Thyroid gland (tissue), 4 donors: ENCODE results near the gene PAM.
A peak's percentile ranks its signal among the peaks of the same experiment; 100 is the strongest.

Experiments used
- POLR2A ChIP-seq, 2 donors: fragments of 450-650 bp; IDR thresholded peaks; one replicate each; pipeline ENCODE4 v1.6.1; 2017; ENCODE audit warnings: antibody characterized with exemption in 2 of 2, mild to moderate bottlenecking in 2 of 2, moderate library complexity in 1 of 2
- TF ChIP-seq, protein P1 (sequence below), 6 experiments: fragments of 200-600 bp in 3 of 6; fragments of 450-650 bp in 3 of 6; sonication (generic) in 3 of 6; IDR thresholded peaks; one replicate each; pipeline ENCODE4 v1.5.1; 2016 to 2019; ENCODE audit warnings: antibody characterized with exemption in 6 of 6, mild to moderate bottlenecking in 2 of 6, inconsistent platforms in 1 of 6, moderate library complexity in 1 of 6

- TF ChIP-seq, protein P1, sequence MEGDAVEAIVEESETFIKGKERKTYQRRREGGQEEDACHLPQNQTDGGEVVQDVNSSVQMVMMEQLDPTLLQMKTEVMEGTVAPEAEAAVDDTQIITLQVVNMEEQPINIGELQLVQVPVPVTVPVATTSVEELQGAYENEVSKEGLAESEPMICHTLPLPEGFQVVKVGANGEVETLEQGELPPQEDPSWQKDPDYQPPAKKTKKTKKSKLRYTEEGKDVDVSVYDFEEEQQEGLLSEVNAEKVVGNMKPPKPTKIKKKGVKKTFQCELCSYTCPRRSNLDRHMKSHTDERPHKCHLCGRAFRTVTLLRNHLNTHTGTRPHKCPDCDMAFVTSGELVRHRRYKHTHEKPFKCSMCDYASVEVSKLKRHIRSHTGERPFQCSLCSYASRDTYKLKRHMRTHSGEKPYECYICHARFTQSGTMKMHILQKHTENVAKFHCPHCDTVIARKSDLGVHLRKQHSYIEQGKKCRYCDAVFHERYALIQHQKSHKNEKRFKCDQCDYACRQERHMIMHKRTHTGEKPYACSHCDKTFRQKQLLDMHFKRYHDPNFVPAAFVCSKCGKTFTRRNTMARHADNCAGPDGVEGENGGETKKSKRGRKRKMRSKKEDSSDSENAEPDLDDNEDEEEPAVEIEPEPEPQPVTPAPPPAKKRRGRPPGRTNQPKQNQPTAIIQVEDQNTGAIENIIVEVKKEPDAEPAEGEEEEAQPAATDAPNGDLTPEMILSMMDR (IDR thresholded peaks at IDR 0.05), result peak in 1 of 6 experiments; percentile 13
- no peak for TF ChIP-seq POLR2A (IDR thresholded peaks at IDR 0.05)
These were observed 276.5 kb downstream of the PAM start for GRCh38 chr5:103031607-103032006.
